HEK293 (cell line): ENCODE measurements around the gene CA5B.

Source experiments
- GFI1B ChIP-seq: fragments of 450-650 bp; formaldehyde crosslinking; IDR thresholded peaks from 2 replicates; pipeline ENCODE4 v1.5.1; 2016; ENCODE audit warnings: missing biosample characterization, missing genetic modification characterization
- GLI4 ChIP-seq: fragments of 450-650 bp; formaldehyde crosslinking; IDR thresholded peaks from 2 replicates; pipeline ENCODE4 v1.5.1; 2016; ENCODE audit warnings: missing biosample characterization, missing genetic modification characterization
- HIC1 ChIP-seq: fragments of 450-650 bp; formaldehyde crosslinking; IDR thresholded peaks from 2 replicates; pipeline ENCODE4 v1.5.1; 2016; ENCODE audit warnings: missing biosample characterization, missing genetic modification characterization
- HOXD13 ChIP-seq: sonication (generic); formaldehyde crosslinking; IDR thresholded peaks from 2 replicates; pipeline ENCODE4 v1.8.0; 2022; ENCODE audit warnings: missing genetic modification reagents, borderline replicate concordance
- MEIS1 ChIP-seq: sonication (generic); formaldehyde crosslinking; IDR thresholded peaks from 2 replicates; pipeline ENCODE4 v1.8.1; 2022; ENCODE audit warnings: missing genetic modification reagents, mild to moderate bottlenecking, borderline replicate concordance
- RBAK ChIP-seq: fragments of 450-650 bp; formaldehyde crosslinking; IDR thresholded peaks from 2 replicates; pipeline ENCODE4 v1.5.1; 2016; ENCODE audit warnings: missing biosample characterization, missing genetic modification characterization
- ZFP3 ChIP-seq: fragments of 450-650 bp; formaldehyde crosslinking; IDR thresholded peaks from 2 replicates; pipeline ENCODE4 v1.5.1; 2016; ENCODE audit warnings: low read depth, missing biosample characterization, missing genetic modification characterization
- ZFP37 ChIP-seq: fragments of 450-650 bp; formaldehyde crosslinking; IDR thresholded peaks from 2 replicates; pipeline ENCODE4 v1.5.1; 2016; ENCODE audit warnings: missing biosample characterization, missing genetic modification characterization
- ZFP69B ChIP-seq: fragments of 450-650 bp; formaldehyde crosslinking; IDR thresholded peaks from 2 replicates; pipeline ENCODE4 v1.5.1; 2016; ENCODE audit warnings: missing biosample characterization, missing genetic modification characterization
- ZNF174 ChIP-seq: fragments of 450-650 bp; formaldehyde crosslinking; IDR thresholded peaks from 2 replicates; pipeline ENCODE4 v1.5.0; 2017; ENCODE audit warnings: missing biosample characterization, mild to moderate bottlenecking, missing genetic modification characterization
- ZNF202 ChIP-seq: fragments of 450-650 bp; formaldehyde crosslinking; IDR thresholded peaks from 2 replicates; pipeline ENCODE4 v1.5.1; 2016; ENCODE audit warnings: missing biosample characterization, missing genetic modification characterization, borderline replicate concordance
- ZNF24 ChIP-seq: fragments of 450-650 bp; formaldehyde crosslinking; IDR thresholded peaks from 2 replicates; pipeline ENCODE4 v1.5.1; 2016; ENCODE audit warnings: missing biosample characterization, missing genetic modification characterization
- ZNF473 ChIP-seq: fragments of 450-650 bp; formaldehyde crosslinking; IDR thresholded peaks from 2 replicates; pipeline ENCODE4 v1.5.1; 2017; ENCODE audit warnings: missing biosample characterization, missing genetic modification characterization
- ZNF510 ChIP-seq: fragments of 450-650 bp; formaldehyde crosslinking; IDR thresholded peaks from 2 replicates; pipeline ENCODE4 v1.5.1; 2018; ENCODE audit warnings: mild to moderate bottlenecking, missing genetic modification characterization, missing biosample characterization; ENCODE audit not compliant: insufficient replicate concordance
- ZNF645 ChIP-seq: fragments of 450-650 bp; formaldehyde crosslinking; IDR thresholded peaks from 2 replicates; pipeline ENCODE4; 2016; ENCODE audit warnings: missing biosample characterization, missing genetic modification characterization
- ZNF692 ChIP-seq: fragments of 450-650 bp; formaldehyde crosslinking; IDR thresholded peaks from 2 replicates; pipeline ENCODE4 v1.5.1; 2016; ENCODE audit warnings: missing biosample characterization, missing genetic modification characterization
- ZNF76 ChIP-seq: fragments of 450-650 bp; formaldehyde crosslinking; IDR thresholded peaks from 2 replicates; pipeline ENCODE4; 2016; ENCODE audit warnings: low read depth, missing biosample characterization, missing genetic modification characterization, borderline replicate concordance
- ZSCAN30 ChIP-seq: fragments of 450-650 bp; IDR thresholded peaks from 2 replicates; pipeline ENCODE4 v1.5.1; 2018; ENCODE audit warnings: missing biosample characterization, mild to moderate bottlenecking, missing genetic modification characterization, moderate library complexity
- TF ChIP-seq, protein P1 (sequence below): fragments of 450-650 bp; formaldehyde crosslinking; IDR thresholded peaks from 2 replicates; pipeline ENCODE4 v1.5.1; 2016; ENCODE audit warnings: missing biosample characterization, missing genetic modification characterization, borderline replicate concordance
- TF ChIP-seq, protein P2 (sequence below): fragments of 450-650 bp; formaldehyde crosslinking; conservative IDR thresholded peaks from 2 replicates; pipeline ENCODE4 v1.5.1; 2016; ENCODE audit warnings: low read depth, missing biosample characterization, missing genetic modification characterization
- TF ChIP-seq, protein P3 (sequence below): fragments of 450-650 bp; formaldehyde crosslinking; IDR thresholded peaks from 2 replicates; pipeline ENCODE4 v1.5.1; 2016; ENCODE audit warnings: missing biosample characterization, missing genetic modification characterization

The CA5B gene

GRCh38 chrX:15789979-15790768, 52.1 kb downstream of the CA5B start, which contains the start of gene ZRSR2 (continued):
- TF ChIP-seq HIC1 (tag by site-specific recombination) (peak; percentile 81; the same call in 1 of the 2 replicates), GLI4 (tag by site-specific recombination) (no peak), ZNF24 (tag by site-specific recombination) (no peak), ZFP37 (tag by site-specific recombination) (no peak; the same call in none of the 2 replicates), ZFP69B (peak; percentile 29; the same call in 1 of the 2 replicates), ZNF174 (no peak), MEIS1 (CRISPR knock-in tag) (no peak), RBAK (tag by site-specific recombination) (no peak), ZFP3 (no peak), ZNF645 (tag by site-specific recombination) (no peak), ZNF692 (tag by site-specific recombination) (no peak), ZNF473 (tag by site-specific recombination) (no peak), ZNF202 (no peak), ZNF76 (peak; percentile 64), HOXD13 (CRISPR knock-in tag) (no peak; the same call in 1 of the 2 replicates), GFI1B (tag by site-specific recombination) (no peak), ZNF510 (tag by site-specific recombination) (no peak), ZSCAN30 (no peak)
- TF ChIP-seq, protein P1, sequence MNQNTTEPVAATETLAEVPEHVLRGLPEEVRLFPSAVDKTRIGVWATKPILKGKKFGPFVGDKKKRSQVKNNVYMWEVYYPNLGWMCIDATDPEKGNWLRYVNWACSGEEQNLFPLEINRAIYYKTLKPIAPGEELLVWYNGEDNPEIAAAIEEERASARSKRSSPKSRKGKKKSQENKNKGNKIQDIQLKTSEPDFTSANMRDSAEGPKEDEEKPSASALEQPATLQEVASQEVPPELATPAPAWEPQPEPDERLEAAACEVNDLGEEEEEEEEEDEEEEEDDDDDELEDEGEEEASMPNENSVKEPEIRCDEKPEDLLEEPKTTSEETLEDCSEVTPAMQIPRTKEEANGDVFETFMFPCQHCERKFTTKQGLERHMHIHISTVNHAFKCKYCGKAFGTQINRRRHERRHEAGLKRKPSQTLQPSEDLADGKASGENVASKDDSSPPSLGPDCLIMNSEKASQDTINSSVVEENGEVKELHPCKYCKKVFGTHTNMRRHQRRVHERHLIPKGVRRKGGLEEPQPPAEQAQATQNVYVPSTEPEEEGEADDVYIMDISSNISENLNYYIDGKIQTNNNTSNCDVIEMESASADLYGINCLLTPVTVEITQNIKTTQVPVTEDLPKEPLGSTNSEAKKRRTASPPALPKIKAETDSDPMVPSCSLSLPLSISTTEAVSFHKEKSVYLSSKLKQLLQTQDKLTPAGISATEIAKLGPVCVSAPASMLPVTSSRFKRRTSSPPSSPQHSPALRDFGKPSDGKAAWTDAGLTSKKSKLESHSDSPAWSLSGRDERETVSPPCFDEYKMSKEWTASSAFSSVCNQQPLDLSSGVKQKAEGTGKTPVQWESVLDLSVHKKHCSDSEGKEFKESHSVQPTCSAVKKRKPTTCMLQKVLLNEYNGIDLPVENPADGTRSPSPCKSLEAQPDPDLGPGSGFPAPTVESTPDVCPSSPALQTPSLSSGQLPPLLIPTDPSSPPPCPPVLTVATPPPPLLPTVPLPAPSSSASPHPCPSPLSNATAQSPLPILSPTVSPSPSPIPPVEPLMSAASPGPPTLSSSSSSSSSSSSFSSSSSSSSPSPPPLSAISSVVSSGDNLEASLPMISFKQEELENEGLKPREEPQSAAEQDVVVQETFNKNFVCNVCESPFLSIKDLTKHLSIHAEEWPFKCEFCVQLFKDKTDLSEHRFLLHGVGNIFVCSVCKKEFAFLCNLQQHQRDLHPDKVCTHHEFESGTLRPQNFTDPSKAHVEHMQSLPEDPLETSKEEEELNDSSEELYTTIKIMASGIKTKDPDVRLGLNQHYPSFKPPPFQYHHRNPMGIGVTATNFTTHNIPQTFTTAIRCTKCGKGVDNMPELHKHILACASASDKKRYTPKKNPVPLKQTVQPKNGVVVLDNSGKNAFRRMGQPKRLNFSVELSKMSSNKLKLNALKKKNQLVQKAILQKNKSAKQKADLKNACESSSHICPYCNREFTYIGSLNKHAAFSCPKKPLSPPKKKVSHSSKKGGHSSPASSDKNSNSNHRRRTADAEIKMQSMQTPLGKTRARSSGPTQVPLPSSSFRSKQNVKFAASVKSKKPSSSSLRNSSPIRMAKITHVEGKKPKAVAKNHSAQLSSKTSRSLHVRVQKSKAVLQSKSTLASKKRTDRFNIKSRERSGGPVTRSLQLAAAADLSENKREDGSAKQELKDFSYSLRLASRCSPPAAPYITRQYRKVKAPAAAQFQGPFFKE (tag by site-specific recombination): no peak
- TF ChIP-seq, protein P2, sequence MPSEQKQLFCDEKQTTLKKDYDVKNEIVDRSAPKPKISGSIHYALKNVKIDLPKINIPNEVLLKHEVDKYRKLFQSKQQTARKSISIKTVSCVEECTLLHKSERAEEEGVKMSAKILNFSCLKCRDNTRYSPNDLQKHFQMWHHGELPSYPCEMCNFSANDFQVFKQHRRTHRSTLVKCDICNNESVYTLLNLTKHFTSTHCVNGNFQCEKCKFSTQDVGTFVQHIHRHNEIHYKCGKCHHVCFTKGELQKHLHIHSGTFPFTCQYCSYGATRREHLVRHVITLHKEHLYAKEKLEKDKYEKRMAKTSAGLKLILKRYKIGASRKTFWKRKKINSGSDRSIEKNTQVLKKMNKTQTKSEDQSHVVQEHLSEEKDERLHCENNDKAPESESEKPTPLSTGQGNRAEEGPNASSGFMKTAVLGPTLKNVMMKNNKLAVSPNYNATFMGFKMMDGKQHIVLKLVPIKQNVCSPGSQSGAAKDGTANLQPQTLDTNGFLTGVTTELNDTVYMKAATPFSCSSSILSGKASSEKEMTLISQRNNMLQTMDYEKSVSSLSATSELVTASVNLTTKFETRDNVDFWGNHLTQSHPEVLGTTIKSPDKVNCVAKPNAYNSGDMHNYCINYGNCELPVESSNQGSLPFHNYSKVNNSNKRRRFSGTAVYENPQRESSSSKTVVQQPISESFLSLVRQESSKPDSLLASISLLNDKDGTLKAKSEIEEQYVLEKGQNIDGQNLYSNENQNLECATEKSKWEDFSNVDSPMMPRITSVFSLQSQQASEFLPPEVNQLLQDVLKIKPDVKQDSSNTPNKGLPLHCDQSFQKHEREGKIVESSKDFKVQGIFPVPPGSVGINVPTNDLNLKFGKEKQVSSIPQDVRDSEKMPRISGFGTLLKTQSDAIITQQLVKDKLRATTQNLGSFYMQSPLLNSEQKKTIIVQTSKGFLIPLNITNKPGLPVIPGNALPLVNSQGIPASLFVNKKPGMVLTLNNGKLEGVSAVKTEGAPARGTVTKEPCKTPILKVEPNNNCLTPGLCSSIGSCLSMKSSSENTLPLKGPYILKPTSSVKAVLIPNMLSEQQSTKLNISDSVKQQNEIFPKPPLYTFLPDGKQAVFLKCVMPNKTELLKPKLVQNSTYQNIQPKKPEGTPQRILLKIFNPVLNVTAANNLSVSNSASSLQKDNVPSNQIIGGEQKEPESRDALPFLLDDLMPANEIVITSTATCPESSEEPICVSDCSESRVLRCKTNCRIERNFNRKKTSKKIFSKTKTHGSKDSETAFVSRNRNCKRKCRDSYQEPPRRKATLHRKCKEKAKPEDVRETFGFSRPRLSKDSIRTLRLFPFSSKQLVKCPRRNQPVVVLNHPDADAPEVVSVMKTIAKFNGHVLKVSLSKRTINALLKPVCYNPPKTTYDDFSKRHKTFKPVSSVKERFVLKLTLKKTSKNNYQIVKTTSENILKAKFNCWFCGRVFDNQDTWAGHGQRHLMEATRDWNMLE (tag by site-specific recombination): no peak; the same call in 1 of the 2 replicates
- TF ChIP-seq, protein P3, sequence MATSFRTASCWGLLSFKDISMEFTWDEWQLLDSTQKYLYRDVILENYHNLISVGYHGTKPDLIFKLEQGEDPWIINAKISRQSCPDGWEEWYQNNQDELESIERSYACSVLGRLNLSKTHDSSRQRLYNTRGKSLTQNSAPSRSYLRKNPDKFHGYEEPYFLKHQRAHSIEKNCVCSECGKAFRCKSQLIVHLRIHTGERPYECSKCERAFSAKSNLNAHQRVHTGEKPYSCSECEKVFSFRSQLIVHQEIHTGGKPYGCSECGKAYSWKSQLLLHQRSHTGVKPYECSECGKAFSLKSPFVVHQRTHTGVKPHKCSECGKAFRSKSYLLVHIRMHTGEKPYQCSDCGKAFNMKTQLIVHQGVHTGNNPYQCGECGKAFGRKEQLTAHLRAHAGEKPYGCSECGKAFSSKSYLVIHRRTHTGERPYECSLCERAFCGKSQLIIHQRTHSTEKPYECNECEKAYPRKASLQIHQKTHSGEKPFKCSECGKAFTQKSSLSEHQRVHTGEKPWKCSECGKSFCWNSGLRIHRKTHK (tag by site-specific recombination): no peak
